T-helper 1 cell (primary cell): Measurements from ENCODE around the gene DLK1.

Experiments used
- DNase-seq, 5 donors: peaks; one replicate each; pipeline ENCODE4 v3.0.0-alpha.2; 2012 to 2020

DLK1 gene

GRCh38 chr14:100734031-100734990 lies 7.6 kb downstream of the DLK1 start:
- peak in 1 of 5 donors; percentile 4 for DNase-seq

DNA sequence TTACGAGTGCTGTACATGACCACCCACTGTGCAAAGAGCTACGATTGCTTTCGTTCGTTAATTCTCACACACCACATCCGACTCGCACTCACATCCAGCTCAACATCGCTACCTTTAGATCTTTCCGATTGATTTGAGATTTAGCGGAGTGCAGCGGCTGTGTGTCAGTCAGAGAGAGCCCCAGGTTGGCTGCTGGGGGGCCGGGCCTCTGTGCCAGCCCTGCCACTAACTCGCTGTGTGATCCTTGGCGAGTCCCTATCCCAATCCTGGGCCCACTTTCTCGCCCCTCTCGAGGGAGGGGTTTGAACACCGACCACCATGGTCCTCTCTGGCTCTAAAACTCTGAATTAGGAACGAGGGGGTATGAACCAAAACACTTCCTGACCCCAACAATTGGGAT lies 8.6 kb downstream of the DLK1 start:
- peak in 1 of 5 donors; percentile 2 for DNase-seq

GRCh38 chr14:100736269-100737180 lies 9.8 kb downstream of the DLK1 start:
- peak in 1 of 5 donors; percentile 9 for DNase-seq

DNA sequence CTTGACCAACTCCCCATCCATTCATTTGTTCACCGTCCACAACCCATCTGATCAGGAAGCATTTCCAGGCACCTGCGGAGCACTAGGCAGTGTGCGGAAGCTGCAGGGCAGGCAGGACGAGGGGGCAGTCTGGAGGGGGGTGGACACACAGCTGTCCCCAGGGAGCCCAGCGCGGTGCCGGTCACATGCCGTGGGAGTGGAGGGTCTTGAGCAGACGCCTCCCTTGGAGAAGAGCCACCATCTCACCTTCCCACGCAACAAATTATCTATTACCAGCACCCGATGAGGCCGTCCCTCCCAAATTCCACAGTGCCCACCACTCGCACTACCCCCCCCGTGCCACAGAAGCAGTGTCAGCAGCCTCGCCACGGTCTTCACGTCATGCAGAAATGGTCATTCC lies 10.8 kb downstream of the DLK1 start:
- DNase-seq = no peak

GRCh38 chr14:100738269-100738691 lies 11.6 kb downstream of the DLK1 start:
- DNase-seq = no peak

GRCh38 chr14:100738704-100739131 lies 12.0 kb downstream of the DLK1 start:
- no peak for DNase-seq

- no peak for DNase-seq
These were observed 12.6 kb downstream of the DLK1 start for GRCh38 chr14:100739306-100739705.

DNA sequence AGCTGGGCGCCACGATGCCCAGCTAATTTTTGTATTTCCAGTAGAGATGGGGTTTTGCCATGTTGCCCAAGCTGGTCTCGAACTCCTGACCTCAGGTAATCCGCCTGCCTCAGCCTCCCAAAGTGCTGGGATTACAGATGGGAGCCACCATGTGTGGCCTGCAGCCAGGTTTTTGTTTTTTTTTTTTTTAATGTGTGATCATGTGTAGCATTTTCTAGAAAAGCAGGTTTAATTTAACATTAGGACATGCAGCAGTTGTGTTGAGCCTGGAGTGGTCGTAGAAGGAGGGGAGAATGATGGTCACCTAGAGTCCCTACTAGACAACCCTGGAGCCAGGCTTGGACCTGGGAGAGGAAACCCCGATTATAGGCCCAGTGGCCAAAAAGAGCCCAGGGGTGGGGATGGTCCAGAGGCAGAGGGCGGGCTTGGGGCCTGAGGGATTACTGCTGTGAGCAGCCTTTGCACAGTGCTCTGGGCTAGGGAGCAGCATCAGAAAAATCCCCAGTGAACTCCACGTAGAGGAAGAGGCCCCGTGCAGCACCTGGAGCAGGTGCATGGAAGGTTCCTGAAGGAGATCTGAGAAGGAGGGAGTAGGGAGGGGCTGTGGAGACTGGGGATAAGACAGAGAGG lies 13.6 kb downstream of the DLK1 start:
- no peak for DNase-seq

- DNase-seq = no peak
These were observed 14.2 kb downstream of the DLK1 start for GRCh38 chr14:100740929-100741328.

DNA sequence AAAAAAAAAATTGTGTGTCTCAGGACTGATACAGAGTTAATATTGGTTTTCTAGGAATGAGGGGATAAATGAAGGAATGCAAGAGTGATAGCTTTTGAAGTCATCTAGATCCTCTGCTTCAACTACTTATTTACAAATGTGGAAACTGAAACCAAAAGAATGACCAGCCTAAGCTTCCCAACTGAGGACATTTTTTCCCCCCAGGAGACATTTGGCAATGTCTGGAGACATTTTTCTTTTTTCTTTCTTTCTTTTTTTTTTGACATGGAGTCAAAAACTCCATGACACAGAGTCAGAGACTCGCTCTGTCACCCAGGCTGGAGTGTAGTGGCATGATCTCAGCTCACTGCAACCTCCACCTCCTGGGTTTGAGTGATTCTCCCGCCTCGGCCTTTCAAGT lies 15.3 kb downstream of the DLK1 start:
- no peak for DNase-seq

DNA sequence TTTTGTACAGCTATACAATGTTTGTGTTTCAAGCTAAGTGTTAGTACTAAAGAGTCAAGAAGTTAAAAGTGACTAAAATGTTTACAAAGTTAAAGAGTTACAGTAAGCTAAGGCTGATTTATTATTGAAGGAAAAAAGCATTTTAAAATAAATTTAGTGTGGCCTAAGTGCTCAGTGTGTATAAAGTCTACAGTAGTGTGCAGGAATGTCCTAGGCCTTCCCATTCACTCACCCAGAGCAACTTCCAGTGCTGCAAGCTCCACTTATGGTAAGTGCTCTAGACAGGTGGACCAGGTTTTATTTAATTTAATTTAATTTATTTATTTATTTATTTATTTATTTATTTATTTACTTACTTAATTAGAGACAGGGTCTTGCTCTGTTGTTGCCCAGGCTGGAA lies 19.6 kb downstream of the DLK1 start:
- no peak for DNase-seq

- DNase-seq = no peak
These were observed 20.4 kb downstream of the DLK1 start for GRCh38 chr14:100747021-100747586.

- no peak for DNase-seq
These were observed 21.0 kb downstream of the DLK1 start for GRCh38 chr14:100747736-100748135.

GRCh38 chr14:100748403-100748802 lies 21.7 kb downstream of the DLK1 start:
- DNase-seq = no peak

DNA sequence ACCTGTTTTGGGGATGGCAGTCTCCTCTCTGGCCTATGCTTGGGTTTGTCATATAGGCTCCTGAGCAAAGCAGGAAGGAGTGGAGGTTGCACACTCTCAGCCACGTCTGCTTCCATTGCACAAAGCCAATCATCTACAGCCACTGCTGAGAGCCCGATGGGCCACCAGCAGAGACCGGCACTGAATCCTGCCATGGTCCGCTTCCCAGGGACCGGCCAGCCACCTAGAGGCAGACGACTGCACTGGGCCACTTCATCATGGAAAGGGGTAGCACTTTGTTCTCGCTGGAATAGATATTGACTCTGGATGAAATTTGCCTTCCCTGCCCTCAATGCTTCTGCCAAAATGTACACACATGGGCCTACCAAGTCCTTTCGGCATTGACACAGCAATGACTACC lies 22.3 kb downstream of the DLK1 start:
- DNase-seq = no peak

DNA sequence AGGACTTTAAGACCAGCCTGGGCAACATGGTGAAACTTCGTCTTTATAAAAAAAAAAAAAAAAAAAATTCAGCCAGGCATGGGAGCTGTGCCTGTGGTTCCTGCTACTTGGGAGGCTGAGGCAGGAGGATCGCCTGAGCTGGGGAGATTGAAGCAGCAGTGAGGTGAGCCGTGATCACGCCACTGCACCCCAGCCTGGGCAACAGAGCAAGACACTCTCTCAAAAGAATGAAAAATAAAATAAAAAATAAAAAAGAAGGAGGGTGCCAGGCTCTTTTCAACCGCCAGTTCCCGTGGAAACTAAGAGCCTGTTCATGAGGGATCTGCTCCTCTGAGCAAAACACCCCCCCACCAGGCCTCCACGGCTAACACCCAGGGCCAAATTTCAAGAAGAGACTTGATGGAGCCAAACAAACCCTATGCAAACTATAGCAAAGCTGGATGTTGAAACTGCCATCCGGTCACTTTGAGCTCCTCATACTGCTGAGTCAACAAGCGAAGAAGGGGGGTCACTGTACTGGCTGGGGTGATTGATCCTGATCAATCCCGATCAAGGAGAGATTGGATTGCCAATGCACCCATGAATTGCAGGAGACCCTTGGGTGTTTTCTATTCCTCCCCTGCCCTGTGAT lies 23.4 kb downstream of the DLK1 start:
- no peak for DNase-seq

- DNase-seq = no peak
These were observed 24.3 kb downstream of the DLK1 start for GRCh38 chr14:100750762-100751699.

DNA sequence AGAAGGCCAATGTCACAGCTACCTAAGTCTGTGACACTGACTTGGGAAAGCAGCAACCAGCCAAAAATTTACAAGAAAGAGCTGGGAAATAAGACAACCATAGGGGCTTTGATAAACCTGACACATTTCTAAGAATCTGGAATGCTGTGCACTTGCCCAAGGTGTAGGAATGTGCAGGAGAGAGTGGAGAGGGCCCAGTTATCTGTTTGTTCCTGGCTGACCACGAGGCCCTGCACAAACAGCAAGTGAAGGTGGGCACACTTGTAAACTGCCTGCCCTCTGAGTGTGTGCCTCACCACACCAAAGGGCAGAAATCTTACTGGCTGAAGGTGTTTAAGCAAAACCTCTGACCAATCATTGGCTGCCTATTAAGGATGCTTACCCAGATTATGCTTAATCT lies 27.3 kb downstream of the DLK1 start:
- DNase-seq = no peak

DNA sequence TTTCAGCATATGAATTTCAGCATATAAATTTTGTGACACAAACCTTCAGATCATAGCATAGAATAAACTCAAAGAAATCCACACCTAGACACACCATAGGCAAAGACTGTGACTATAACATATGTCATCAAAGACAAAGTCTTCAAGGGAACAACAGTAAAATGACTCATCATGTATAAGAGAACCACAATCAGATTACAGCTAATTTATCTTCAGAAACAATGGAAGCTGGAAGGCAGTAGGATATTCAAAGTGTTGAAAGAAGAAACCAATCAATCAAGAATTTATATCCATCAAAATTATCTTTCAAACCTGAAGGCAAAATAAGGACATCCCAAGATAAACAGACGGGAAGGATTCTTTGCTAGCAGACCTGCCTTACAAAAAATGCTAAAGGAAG lies 29.0 kb downstream of the DLK1 start:
- no peak for DNase-seq

DNA sequence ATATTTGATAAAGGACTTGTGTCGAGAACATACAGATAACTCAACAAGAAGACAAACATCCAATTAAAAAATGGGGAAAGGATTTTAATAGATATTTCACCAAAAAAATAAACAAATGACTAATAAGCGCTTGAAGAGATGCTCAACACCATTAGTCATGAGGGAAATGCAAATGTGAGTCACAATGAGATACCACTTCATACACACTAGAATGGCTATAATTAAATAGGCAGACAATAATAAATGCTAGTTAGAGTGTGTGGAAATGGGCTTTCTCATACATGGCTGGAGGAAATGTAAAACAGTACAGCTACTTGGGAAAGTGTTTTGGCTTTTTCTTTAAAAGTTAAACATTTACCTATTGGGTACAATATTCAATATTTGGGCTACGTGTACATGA lies 34.8 kb downstream of the DLK1 start:
- DNase-seq = no peak

DNA sequence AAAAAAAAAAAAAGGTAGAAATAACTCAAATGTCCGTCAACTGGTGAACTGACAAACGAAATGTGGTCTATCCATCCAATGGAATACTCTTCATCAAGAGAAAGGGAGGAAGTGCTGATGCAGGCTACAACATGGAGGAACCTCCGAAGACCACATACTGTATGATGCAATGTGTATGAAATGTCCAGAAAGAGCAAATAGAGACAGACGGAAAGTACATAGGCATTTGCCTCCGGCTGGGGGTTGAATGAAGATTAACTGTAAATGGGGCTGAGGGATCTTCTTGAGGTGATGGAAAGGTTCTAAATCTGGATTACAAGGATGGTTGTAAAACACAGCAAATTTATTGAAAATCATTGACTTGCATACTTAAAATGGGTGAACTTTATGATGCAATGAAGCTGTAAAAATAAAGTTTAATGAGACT lies 35.4 kb downstream of the DLK1 start:
- no peak for DNase-seq
